HG02642 (cell line): ENCODE data around the gene GSC2.
A peak's percentile ranks its signal among the peaks of the same experiment; 100 is the strongest.

ENCODE experiments used
- ATAC-seq: cut with Tn5 transposase; IDR thresholded peaks from one replicate; pipeline ENCODE4 v1.9.1; 2021; ENCODE audit warnings: mild to moderate bottlenecking; ENCODE audit not compliant: unreplicated experiment, poor library complexity

Gene GSC2

DNA sequence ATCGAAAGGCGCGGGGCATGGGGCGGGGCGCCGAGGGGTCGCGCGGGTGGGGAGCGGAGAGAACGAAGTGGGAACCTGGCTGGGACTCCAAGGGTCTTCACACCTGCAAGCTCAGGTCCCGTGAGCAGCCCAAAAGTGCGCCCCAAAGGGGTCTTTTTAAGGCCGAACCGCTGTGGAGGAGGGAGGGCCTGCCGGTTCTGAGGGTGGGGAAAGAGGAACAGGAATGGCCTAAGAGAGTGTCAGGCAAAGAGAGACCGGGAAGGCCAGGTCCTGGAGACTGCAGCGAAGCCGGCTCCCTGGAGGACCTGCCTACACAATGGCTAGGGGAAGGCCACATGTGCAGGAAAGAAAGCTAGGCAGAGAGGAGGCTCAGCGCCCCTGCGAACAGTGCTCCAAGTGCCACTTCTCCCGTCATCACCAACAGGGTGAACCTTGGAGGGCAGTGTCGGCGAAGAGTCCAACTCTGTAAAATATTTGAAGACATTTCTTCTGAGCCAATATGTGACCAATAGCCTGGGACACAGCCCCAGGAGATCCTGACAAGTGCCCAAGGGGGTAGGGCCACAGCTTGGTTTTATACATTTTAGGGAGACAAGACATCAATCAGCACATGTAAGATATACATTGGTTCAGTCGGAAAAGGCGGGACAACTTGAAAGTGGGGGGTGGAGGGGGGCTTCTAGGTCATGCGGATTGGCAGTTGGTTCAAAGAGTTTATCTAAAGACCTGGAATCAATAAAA, 27.2 kb downstream of the GSC2 start:
- ATAC-seq = peak; percentile 1

- ATAC-seq = peak; percentile 80
These were observed 27.8 kb downstream of the GSC2 start, which contains the start of gene DGCR2 for GRCh38 chr22:19122143-19122751. TSS of gene DGCR2 (minus strand) at chr22:19122412. CDS start at chr22:19122206, 206 bp downstream.

DNA sequence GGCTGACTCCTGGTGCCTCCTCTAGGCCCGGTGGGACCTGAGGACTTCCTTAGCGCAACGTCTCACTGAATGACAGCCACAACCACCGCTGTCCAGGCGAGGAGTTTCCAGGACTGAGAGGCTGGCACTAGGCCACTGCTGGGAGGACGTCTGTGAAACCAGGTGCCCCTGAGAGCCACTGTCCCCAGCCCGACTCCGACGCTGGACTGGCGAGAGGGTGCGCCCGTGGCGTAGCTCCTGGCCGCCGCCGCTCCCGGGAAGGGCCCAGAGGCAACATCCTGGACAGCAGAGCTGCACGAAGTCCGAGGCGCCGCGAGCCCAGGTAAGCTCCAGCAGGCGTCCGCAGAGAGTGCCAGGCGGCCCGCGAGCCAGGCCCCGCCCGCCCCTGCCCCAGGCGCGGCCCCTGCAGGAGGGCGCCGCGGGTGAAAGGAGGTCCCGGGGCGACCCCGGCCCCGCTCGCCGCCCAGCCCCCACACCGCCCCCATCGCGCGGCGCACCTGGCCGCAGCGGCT, 28.4 kb downstream of the GSC2 start:
- peak; percentile 34 for ATAC-seq

DNA sequence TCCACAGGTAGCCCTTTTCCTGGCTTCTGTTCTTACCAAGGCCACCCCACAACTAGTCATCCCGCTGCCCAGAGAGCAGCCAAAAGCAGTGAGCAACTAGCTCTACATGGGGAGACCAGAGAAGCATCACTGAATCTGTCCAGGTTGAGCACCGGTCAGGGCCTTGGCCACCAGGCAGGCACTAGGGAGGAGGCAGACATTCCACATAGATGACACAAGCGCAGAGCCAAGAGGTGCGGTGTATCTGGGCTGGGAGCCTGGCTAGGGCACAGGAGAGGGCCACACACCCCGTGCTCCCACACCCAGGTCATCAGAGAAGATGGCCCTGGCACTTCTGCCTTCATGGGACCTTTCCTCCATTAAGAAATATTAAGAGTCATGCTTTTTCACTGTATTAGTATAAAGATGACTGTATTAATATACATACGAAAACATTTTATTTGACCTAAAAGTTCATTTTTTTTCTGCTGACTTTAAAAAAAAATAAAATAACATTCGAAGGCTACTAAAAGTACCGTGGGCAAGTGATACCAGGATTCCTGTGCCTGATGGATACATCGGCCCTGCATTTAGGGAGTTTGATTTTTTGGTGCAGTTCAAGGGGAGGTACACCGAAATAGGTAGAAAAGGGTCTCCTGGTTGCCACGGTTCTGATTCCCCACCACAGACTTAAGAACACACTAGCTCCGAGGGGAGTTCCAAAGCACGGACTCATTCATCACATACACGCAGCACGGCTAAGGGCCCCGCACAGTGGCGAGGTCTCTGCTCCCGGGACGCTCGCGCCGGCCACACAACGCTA, 29.1 kb downstream of the GSC2 start:
- no peak for ATAC-seq

DNA sequence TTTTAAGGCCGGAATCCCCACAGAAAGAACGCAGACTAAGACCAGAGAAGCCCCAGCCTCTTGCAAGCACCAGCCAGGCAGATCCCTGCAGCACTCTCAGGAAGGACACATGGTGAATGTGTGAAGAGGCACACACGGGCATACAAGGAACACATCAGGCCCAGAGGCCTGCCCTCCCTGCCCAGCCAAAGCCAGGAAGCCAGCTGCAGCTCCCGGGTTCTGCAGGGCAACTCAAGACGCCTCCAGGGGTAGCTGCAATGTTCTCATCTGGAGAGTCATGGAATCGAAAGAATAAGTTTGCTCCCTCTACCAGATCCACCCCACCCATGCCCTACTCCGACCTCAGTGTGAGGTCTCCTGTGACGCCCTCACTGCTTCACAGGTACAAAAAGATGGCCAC, 30.1 kb downstream of the GSC2 start:
- no peak for ATAC-seq

DNA sequence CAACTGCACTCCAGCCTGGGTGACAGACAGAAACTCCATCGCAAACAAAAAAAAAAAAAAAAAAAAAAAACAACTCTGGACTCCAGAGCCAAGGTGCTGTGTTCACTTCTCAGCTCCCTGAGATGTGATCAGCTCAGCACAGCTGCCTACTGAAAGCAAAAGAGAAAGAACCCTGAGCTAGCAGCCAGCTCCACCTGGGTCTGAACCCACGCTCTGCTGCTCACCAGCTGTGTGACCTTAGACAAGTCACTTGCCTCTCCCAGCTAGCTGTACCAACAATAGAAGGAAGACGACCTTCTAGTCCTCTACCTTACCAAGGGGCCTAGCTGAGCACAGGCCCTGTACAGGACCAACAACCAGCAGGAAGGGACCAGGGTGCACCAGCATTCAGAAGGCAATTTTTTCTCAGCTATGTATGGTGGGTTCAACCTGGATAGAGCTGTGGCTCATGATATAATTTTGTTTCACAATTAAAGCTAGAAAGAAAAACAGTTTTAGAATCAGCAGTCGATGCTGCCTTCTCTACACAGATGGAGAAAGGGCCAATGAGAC, 31.7 kb downstream of the GSC2 start:
- peak; percentile 24 for ATAC-seq

DNA sequence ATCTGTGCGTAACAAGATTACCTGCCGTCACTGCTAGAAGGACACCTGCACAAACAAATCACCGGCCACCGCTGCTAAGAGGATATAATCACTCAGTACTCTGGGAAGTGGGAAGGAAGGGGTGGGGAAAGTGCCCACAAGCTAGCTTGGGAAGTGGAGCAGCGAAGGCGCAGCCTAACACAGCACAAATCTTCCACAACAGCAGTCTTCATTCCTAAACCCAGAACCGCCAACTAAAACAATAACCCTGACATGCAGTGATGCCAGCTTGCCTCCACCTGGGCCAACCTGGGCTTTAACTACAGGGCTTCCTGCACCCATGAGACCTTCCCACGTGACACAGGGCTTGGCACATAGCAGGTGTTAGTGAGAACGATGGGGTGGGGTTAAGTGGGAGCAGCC, 33.0 kb downstream of the GSC2 start:
- ATAC-seq = no peak

- no peak for ATAC-seq
These were observed 34.5 kb downstream of the GSC2 start for GRCh38 chr22:19115628-19116027.

GRCh38 chr22:19114984-19115552, 35.0 kb downstream of the GSC2 start:
- no peak for ATAC-seq

DNA sequence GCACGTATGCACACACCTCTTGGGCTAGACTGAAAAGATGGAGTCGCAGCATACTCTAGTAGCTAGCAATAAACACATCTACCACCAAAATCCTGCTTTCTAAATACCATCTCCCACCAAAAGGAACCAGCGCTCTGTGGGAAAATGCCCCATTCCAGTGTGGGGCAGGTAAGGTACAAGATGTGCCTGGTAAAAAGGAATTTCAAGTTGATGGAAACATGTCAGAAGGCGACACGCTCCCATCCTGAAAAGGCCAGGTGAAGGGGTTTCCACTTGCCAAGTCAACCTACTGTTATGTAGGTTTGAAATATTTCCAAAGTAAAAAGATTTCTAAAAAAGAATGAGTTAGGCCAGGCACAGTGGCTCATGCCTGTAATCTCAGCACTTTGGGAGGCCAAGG, 36.7 kb downstream of the GSC2 start:
- ATAC-seq = no peak

- no peak for ATAC-seq
These were observed 38.5 kb downstream of the GSC2 start for GRCh38 chr22:19111584-19111983.

DNA sequence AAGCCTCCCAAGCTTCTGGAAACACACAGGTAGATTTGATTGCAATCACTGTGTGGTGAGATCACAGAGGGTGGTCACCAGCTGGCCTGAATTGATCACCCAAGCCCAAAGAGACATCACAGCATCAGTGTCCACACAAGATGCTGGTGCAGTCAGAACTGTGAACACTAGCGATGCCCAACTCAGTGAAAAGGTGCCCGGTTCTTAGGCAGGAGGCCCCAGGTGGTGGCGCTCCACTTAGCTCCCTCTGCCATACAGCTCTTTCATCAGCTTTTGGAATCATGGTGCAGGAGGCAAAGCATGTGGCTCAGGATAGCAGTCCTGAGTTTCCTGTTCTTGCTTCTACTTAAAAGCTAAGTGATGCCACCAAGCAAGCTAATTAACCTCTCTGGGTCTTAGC, 39.0 kb downstream of the GSC2 start:
- no peak for ATAC-seq

- ATAC-seq = no peak
These were observed 39.4 kb downstream of the GSC2 start for GRCh38 chr22:19110646-19111045.

DNA sequence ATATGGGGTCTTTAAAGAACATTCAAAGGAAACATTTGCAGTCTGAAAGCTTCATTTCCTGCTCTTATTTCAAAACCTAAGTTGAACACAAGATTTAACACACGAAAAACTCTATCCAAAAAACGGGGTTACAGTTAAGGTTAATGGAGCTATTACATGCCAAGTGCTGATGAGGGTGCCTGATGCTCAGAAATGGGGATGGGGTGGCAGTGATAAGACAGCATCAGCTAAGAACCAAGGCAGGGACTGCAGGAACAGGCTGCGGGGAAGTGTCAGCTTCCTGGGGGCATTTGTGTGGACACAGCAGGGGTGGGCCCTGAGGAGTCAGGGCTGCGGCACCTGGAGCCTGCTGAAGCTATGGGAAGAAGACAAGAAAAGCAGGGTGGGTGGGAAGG, 40.0 kb downstream of the GSC2 start:
- ATAC-seq = no peak

DNA sequence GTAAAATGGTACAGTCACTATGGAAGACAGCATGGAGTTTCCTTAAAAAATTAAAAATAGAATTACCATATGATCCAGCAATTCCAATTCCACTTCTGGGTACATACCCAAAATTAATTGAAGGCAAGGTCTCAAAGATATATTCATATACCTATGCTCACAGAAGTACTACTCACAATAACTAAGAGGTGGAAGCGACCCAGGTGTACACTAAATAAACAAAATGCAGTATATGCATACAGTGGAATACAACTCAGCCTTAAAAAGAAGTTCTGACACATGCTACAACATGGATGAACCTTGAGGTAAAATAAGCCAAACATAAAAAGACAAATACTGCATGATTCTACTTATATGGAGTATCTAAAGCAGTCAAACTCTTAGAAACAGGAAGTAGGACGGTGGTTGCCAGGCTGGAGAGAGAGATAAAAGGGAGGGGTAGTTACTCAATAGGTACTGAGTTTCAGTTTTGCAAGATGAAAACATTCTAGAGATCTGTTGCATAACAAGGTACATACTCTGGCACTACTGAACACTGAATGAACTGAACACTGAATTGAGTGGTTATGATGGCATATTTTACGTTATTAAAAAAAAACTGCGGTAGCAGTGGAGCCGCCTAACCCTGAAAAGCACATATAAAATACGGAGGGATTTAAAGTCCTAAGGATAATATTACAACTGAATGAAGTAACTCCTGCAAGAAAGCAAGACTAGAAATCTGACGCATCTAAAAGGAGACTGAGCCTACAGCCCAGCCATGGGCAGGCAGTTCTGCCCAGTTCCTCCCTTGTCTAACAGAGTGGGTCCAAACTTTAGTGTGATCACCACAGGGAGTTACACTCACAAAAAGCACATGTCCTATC, 40.7 kb downstream of the GSC2 start:
- ATAC-seq = peak; percentile 80

GRCh38 chr22:19108807-19109197, 41.3 kb downstream of the GSC2 start:
- no peak for ATAC-seq

- no peak for ATAC-seq
These were observed 42.4 kb downstream of the GSC2 start for GRCh38 chr22:19107730-19108074.

- ATAC-seq = no peak
These were observed 43.0 kb downstream of the GSC2 start for GRCh38 chr22:19106886-19107729.
